Ovary (tissue), 9 donors: ENCODE measurements around the gene CLASP1. TPM values are rescaled to one million over a fixed set of nuclear protein-coding genes. Genes with fewer than 3 reads are reported as not detected.
"Not testable (repeated sequence)": the region's sequence is repeated elsewhere in the genome, so short reads cannot be mapped to it uniquely, and the experiment has no call there.

Experiments used
- DNase-seq, 5 donors: peaks; one replicate each; pipeline ENCODE4 v3.0.0-alpha.2; 2019 to 2020
- H3K27ac ChIP-seq, 2 donors: fragments of 200-600 bp; one replicate each; pipeline versions ENCODE4 v1.5.1 to v1.8.0; 2019 to 2022
- H3K27me3 ChIP-seq: fragments of 200-600 bp; one replicate; pipeline ENCODE4 v1.8.0; 2022
- H3K36me3 ChIP-seq: fragments of 200-600 bp; sonication (generic); one replicate; pipeline ENCODE4 v1.5.1; 2019
- H3K4me1 ChIP-seq: one replicate; pipeline ENCODE4 v1.8.1; 2013; ENCODE audit warnings: mild to moderate bottlenecking, moderate library complexity; ENCODE audit not compliant: insufficient read depth
- H3K4me3 ChIP-seq: fragments of 200-600 bp; sonication (generic); one replicate; pipeline ENCODE4 v1.5.1; 2017
- H3K9me3 ChIP-seq, 2 donors: fragments of 200-600 bp in 1 of 2; sonication (generic) in 1 of 2; one replicate each; pipeline versions ENCODE4 v1.5.1 to v1.8.1; 2013 to 2019; ENCODE audit warnings: mild to moderate bottlenecking in 1 of 2, moderate library complexity in 1 of 2
- EP300 ChIP-seq: sonication (generic); formaldehyde crosslinking; IDR thresholded peaks from one replicate; pipeline ENCODE4 v1.6.1; 2017; ENCODE audit warnings: antibody characterized with exemption
- POLR2A ChIP-seq: fragments of 450-650 bp; IDR thresholded peaks from one replicate; pipeline ENCODE4 v1.6.1; 2017; ENCODE audit warnings: antibody characterized with exemption, mild to moderate bottlenecking, moderate library complexity
- WGBS, 3 donors: extraction: QIAGEN DNeasy Blood & Tissue Kit in 1 of 3; methylation state at CpG; one replicate each; pipeline versions ENCODE4 v1.1.5 to v1.1.7; 2013 to 2017; 5-methylcytosine and 5-hydroxymethylcytosine counted together
- intact Hi-C, 4 donors: fragments of 100-400 bp; cut with DNase I; formaldehyde crosslinking; loops; one replicate each; pipeline versions ENCODE4 v1.11.0 to v1.15.1; 2022 to 2023
- polyA plus RNA-seq, 2 donors: library from polyadenylated mRNA; stranded (reverse); fragments of 200-250 nt in 1 of 2; fragments of 350-450 nt in 1 of 2; fragmentation: Illumina TruSeq in 1 of 2; extraction: RNeasy Lipid Tissue Mini Kit (QIAGEN cat#74804) in 1 of 2; gene quantifications; one replicate each; pipeline ENCODE4 v1.2.3, GENCODE V29; 2013 to 2014
- total RNA-seq, 7 donors: library from RNA; depleted of rRNA in 2 of 7; stranded (reverse); fragments of >200 nt in 2 of 7; fragmentation: NEBNext Ultra II Directional in 3 of 7; extraction: Animal tissue kit (Norgen Biotek cat#: 25700) in 3 of 7; gene quantifications; one replicate each; pipeline versions ENCODE4 v1.1.0 to v1.2.4, GENCODE V29; 2016 to 2023
- TF ChIP-seq, protein P1 (sequence below), 3 donors: fragments of 450-650 bp in 2 of 3; fragments of 200-600 bp in 1 of 3; IDR thresholded peaks; one replicate each; pipeline versions ENCODE4 v1.5.1 to v1.8.0; 2016 to 2022; ENCODE audit warnings: antibody characterized with exemption in 3 of 3, mild to moderate bottlenecking in 1 of 3
- donor health status: DM: no; HTN: no; CAD: no; lungs with moderate emphysema.
- donor health status: DM: no; HTN: no; CAD: no.
- donor health status: Bipolar disorder and iron deficiency.
- donor health status: DM: yes; HTN: yes; CAD: no.
- donor health status: DM: no; HTN: no; CAD: no.
- donor health status: DM: yes; HTN: yes; CAD: no.

Gene CLASP1
- total and polyA plus RNA-seq, 9 donors, result 15.8 to 58.7 (median 47.9) TPM

DNA sequence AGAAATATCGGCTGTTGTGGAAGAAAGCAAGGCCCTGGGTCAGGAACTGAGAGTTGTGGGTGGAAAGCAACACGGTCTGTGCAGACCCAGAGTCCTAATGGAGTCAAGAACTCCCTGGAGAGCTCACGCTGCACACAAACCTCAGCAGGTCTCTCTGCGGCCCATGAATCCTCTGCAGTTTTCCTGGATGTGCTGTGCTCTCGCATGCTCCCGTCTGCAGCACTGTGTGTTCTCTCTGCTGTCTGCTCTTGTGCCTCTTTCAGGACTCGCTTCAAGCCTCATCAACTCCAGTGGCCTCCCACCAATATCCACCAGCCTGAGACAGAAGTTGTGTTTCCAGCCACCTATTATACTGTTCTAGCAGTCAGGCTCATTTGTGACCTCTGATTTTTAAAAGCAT lies 94.3 kb downstream of the CLASP1 start:
- Histone ChIP-seq H3K9me3 (no peaks in the 10 kb centered on the region), H3K27ac (no peak overlapping the region), H3K36me3 (no peaks in the 10 kb centered on the region), H3K27me3 (no peaks in the 10 kb centered on the region), H3K4me3 (no peak overlapping the region), H3K4me1 (no peaks in the 10 kb centered on the region)
- WGBS, 3 donors, result 66 to 74% (median 70%) methylated on average over 7 of the region's 7 CpGs
- intact Hi-C loops, result no loop called here
- no peak for DNase-seq
- TF ChIP-seq EP300, result no peak
- TF ChIP-seq POLR2A, result no peak
- TF ChIP-seq, protein P1, sequence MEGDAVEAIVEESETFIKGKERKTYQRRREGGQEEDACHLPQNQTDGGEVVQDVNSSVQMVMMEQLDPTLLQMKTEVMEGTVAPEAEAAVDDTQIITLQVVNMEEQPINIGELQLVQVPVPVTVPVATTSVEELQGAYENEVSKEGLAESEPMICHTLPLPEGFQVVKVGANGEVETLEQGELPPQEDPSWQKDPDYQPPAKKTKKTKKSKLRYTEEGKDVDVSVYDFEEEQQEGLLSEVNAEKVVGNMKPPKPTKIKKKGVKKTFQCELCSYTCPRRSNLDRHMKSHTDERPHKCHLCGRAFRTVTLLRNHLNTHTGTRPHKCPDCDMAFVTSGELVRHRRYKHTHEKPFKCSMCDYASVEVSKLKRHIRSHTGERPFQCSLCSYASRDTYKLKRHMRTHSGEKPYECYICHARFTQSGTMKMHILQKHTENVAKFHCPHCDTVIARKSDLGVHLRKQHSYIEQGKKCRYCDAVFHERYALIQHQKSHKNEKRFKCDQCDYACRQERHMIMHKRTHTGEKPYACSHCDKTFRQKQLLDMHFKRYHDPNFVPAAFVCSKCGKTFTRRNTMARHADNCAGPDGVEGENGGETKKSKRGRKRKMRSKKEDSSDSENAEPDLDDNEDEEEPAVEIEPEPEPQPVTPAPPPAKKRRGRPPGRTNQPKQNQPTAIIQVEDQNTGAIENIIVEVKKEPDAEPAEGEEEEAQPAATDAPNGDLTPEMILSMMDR (IDR thresholded peaks at IDR 0.05), result no peak

DNA sequence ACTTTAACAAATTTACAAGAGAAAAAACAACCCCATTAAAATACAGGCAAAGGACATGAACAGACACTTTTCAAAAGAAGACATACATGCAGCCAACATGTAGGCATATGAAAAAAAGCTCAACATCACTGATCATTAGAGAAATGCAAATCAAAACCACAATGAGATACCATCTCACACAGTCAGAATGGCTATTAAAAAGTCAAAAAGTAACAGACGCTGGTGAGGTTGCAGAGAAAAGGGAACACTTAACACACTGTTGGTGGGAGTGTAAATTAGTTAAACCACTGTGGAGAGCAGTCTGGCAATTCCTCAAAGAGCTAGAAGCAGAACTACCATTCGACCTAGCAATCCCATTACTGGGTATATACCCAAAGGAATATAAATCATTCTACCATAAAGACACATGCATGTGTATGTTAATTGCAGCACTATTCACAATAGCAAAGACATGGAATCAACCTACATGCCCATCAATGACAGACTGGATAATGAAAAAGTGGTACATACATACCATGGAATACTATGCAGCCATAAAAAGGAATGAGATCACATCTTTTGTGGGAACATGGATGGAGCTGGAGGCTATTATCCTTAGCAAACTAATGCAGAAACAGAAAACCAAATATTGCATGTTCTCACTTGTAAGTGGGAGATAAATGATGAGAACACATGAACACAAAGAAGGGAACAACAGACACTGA lies 96.6 kb downstream of the CLASP1 start:
- H3K9me3 ChIP-seq, DNase-seq, H3K36me3 ChIP-seq, H3K27ac ChIP-seq, H3K4me1 ChIP-seq, H3K4me3 ChIP-seq, intact Hi-C loops, H3K27me3 ChIP-seq: not testable (repeated sequence)
- 81 to 91% (median 88%) methylated on average over 2 of the region's 2 CpGs for WGBS, 3 donors

DNA sequence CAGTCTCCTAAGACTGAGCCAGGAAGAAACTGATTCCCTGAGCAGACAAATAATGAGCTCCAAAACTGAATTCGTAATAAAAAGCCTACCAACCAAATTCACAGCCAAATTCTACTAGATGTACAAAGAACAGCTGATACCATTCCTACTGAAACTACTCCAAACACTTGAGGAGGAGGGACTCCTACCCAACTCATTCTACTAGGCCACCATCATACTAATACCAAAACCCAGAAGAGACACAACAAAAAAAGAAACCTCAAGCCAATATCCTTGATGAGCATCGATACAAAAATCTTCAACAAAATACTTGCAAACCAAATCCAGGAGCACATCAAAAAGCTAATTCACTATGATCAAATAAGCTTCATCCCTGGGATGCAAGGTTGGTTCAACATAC lies 98.6 kb downstream of the CLASP1 start:
- Histone ChIP-seq H3K27me3 (no peaks in the 10 kb centered on the region), H3K4me1 (no peaks in the 10 kb centered on the region), H3K9me3 (no peaks in the 10 kb centered on the region), H3K4me3 (no peak overlapping the region), H3K27ac (no peak overlapping the region), H3K36me3 (no peaks in the 10 kb centered on the region)
- TF ChIP-seq POLR2A, result no peak
- no peak for TF ChIP-seq EP300
- TF ChIP-seq, protein P1 (IDR thresholded peaks at IDR 0.05), result no peak
- no peak for DNase-seq
- intact Hi-C loops, result no loop called here
- WGBS, 3 donors, result 80 to 87% (median 81%) methylated on average over 2 of the region's 2 CpGs

- intact Hi-C loops, result no loop called here
- H3K27ac ChIP-seq, result no peak overlapping the region
- H3K9me3 ChIP-seq, result no peaks in the 10 kb centered on the region
Observed at GRCh38 chr2:121547646-121548045, 101.6 kb downstream of the CLASP1 start.

GRCh38 chr2:121545913-121546312 lies 103.3 kb downstream of the CLASP1 start:
- no peaks in the 10 kb centered on the region for H3K36me3 ChIP-seq
- TF ChIP-seq POLR2A (no peak), EP300 (no peak)

More at GRCh38 chr2:121547646-121548045, 101.6 kb downstream of the CLASP1 start:
- Histone ChIP-seq H3K4me3 (no peak overlapping the region), H3K36me3 (no peaks in the 10 kb centered on the region), H3K4me1 (peaks cover 10% of the 10 kb centered on the region), H3K27me3 (no peaks in the 10 kb centered on the region)
- no peak for DNase-seq
- WGBS, 3 donors, result 93 to 95% (median 94%) methylated on average over 5 of the region's 5 CpGs
- TF ChIP-seq EP300 (no peak), POLR2A (no peak)
- TF ChIP-seq, protein P1 (IDR thresholded peaks at IDR 0.05), result no peak

More at GRCh38 chr2:121545913-121546312, 103.3 kb downstream of the CLASP1 start:
- no peaks in the 10 kb centered on the region for H3K27me3 ChIP-seq
- no peak for DNase-seq
- peaks cover 10% of the 10 kb centered on the region for H3K4me1 ChIP-seq
- intact Hi-C loops, result no loop called here
- 89 to 94% (median 89%) methylated on average over 2 of the region's 2 CpGs for WGBS, 3 donors
- H3K4me3 ChIP-seq, result no peak overlapping the region
- no peaks in the 10 kb centered on the region for H3K9me3 ChIP-seq
- no peak overlapping the region for H3K27ac ChIP-seq
